Stimulated activated CD4-positive, alpha-beta T cell treated with anti-CD3 and anti-CD28 coated beads, Interleukin-15, amount 100 ng/mL, for 1 hour (primary cell): ENCODE data around the gene OR51E1.

Source experiments
- DNase-seq, 2 donors: peaks; one replicate each; pipeline ENCODE4 v3.0.0-alpha.2; 2020; ENCODE audit warnings: low read depth in 1 of 2, low spot score in 1 of 2

OR51E1 gene, protein sequence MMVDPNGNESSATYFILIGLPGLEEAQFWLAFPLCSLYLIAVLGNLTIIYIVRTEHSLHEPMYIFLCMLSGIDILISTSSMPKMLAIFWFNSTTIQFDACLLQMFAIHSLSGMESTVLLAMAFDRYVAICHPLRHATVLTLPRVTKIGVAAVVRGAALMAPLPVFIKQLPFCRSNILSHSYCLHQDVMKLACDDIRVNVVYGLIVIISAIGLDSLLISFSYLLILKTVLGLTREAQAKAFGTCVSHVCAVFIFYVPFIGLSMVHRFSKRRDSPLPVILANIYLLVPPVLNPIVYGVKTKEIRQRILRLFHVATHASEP

DNA sequence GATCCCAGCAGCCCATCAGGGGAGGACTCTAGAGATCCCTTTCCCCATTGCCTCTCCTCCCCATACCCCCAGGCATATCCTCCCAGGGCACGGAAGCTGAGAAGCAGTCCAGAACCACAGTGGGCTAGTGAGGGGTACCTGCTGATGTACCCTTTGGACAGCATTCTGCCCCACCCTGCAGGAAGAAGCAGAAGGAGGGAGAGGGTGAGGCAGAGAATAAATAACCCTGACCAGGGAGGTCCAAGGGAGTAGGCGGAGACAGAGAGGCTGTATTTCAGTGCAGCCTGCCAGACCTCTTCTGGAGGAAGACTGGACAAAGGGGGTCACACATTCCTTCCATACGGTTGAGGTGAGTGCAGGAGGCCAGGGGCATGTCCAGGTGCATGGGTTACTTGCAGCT is at the start of gene OR51E1:
TSS of gene OR51E1 (plus strand) at position 301 of the 400 bp plus-strand sequence. CDS start 8,545 bp downstream, outside the sequence.
- no peak for DNase-seq

DNA sequence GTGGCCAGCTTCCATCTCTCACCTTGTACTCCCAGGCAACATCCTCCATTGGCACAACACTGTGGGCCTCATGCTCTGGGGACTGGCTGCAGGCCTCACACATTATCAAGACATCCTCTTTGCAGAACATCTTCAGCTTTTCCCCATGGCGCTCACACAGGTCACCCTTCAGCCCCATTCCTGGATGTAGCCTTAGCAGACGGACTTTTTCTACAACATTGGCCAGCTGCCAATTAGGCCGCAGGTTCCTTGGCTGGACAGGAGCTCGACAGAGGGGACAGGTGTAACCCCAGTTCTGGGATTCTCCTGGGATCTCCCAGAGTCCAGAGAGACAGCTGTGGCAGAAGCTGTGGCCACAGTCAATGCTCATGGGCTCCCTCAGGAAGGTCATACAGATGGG is 38.7 kb upstream of the OR51E1 start:
- no peak for DNase-seq

DNA sequence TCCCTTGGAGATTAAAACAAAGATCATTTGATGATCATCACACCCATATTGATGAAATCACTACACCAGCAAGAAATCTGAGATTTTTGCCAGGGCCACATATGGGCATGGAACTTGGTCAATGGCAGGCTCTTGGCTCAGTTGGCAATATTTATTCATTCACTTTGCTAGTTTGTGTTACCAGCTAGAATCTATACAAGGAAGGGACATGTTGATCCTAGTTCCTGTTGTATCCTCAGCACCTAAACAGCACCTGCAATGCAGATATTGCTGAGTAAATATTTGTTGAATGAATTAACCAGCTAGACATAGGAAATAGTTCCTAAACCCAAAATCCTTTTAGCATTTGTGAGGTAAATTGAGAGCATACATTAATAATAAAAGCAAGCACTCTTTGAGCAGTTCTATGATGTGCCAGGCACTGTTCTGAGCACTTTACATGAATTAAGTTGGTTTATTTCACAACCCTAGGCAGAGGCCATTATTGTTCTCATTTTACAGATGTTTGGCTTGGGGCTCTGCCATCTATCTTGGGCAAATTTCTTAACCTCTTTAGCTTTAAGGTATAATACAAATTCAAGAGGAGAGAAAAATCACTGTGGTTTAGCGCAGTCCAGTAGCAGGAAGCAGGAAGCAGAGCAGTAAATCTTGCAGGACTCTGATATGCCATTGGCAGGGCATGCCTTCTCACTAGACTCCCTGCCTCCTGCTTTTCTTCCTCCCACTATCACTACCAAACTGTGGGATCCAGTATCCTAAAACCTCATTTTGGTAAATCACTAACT is 37.4 kb upstream of the OR51E1 start:
- DNase-seq: no peak

DNA sequence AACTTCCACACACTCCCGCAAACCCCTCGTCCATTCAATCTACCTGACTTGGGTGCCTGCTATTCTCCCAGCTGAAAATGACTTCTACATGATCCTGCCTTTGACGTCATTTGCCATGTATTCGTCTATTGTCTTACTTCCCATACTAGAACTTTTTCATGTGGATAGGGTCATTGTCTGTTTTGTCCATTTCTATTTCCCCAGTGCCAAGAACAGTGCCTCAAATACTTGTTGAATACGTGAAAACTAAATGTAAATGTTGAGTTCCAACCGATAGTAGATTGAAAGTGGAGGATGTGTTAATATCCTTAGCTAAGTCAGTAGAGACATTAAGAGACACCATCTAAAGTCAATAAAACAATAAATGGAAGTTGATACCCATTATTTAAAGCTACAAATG is 36.7 kb upstream of the OR51E1 start:
- no peak for DNase-seq

DNA sequence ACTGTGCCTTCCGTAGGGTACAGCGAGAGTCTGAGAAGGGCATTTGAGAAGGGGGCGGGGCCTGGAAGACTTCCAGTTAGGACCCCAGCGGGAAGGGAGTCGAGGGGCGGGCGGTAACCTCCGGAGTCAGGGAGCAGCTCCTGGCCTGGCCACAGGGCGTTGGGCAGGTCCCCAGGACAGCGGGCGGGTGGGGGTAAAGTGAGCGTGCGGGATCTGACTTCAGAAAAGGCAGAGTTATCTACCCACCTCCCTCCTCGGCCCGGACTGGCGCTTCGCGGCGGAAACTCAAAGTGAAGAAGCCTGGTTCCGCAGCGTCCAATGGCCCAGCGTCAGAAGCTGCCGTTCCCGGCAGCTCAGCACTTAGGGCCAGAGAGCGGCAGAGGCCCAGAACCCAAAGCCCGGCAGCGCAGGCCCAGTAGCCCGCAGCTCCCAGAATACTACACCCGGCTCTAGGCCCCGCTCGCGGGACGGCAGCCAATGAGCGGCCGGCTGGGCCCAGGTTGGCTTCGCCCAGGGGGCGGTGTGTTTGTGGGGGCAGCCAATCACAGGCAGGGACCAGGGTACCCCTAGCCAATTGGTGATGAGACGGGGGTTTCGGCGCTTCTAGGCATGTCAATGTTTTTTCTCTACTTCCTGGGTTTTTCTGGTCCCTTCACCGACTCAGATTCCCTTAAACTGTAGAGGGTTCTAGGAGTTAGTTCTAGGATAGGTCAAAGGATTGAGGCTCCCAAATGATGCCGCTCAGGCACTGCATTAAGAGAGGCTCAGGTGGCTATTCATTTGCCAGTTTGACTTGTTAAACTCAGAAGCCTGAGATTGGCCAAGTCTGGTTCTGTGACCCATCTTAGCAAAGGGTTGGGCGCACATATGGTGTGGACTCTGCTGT is 35.8 kb upstream of the OR51E1 start, which contains the start of gene TRIM68:
TSS of gene TRIM68 (minus strand) at position 451 of the 886 bp plus-strand sequence. CDS start 2,727 bp downstream, outside the sequence.
- DNase-seq: peak; percentile 90

DNA sequence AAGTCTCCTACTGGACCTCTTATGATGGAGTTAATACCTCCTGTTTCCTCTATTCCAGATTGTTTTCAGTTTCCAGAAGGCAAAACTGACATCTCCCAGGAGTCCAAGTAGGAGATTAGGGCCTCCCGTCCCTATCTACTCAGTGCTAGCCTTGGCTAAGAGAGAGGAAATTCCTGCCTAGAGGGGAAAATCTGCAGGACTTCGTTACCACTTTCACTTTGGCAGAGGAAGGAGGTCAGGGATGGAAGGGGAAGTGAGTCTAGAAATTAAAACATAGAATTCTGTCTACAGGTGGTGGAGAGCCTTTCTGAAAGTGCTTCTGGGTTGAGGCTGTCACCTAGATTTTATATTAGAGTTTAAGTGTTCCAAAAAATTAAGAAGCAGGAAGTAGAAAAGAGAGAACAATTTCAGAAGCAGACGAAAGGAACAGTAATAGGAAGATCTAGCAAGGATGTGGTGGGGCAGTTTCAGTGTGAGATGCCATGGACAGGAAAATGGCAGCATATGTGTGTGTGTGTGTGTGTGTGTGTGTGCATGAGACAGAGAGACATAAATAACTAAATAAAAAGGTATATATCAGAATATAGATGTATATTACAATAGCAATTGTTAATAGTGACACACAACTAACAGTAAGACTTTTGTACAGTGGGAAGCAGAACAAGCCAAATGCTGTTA is 33.4 kb upstream of the OR51E1 start:
- no peak for DNase-seq

DNA sequence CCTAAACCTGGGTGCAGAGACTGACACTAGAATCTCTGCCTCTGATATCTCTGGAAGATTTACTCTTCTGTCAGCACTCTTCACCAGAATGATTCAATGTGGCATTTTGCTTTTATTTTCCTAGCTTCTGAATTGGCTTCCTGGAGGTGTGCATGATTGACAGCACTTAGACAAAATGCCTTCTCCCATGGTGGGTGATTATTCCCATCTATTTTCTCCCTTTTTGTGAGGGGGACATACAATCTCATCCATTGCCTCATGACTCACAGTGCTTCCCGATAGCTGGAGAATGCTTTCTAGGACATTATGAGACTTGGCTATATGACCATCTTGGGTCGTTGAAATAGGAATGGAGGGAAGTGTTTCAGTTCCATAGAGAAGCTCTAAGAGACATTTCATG is 31.8 kb upstream of the OR51E1 start:
- DNase-seq: no peak

DNA sequence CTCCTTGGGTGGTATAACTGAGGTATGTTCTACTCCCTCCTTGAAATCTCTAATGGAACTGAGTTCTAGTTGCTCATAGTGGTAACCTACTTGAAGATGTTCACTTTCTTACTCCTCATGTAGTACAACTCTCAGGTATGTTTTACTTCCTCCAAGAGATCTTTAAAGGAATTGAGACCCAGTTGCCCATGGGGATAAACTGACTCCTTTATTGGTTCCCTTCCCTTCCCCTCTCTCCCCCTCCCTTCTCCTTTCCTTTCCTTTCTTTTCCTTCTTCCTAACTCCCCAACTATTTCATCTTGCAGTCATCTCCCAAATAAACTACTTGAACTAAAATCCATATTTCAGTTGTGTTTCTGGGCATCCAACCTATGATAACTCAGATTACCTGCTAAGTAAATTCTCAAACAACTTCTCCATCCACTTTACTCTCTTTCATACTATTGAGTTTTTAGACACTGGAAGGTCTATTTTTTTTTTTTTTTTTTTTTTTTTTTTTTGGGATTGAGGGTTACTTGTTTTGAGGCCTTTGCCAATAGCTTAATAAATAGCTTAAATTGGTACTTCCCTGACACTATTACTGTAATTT is 27.8 kb upstream of the OR51E1 start:
- DNase-seq: no peak

DNA sequence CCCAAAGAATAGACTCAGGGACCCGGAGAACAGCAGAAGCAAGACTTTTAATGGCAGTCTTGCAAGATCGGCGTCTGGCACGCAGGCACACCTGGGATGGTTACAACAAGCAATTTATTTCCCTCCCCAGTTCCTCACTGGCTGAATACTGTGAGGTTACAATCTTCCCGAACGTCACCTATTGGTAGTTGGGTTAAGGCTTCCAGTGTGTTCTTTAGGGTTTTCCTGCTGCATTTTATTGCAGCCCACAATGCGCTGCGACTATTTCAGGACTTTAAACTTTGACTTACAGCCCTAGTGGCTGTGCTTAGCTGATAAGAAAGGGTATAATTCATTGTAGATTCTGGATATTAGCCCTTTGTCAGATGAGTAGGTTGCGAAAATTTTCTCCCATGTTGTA is 24.3 kb upstream of the OR51E1 start:
- DNase-seq: no peak

DNA sequence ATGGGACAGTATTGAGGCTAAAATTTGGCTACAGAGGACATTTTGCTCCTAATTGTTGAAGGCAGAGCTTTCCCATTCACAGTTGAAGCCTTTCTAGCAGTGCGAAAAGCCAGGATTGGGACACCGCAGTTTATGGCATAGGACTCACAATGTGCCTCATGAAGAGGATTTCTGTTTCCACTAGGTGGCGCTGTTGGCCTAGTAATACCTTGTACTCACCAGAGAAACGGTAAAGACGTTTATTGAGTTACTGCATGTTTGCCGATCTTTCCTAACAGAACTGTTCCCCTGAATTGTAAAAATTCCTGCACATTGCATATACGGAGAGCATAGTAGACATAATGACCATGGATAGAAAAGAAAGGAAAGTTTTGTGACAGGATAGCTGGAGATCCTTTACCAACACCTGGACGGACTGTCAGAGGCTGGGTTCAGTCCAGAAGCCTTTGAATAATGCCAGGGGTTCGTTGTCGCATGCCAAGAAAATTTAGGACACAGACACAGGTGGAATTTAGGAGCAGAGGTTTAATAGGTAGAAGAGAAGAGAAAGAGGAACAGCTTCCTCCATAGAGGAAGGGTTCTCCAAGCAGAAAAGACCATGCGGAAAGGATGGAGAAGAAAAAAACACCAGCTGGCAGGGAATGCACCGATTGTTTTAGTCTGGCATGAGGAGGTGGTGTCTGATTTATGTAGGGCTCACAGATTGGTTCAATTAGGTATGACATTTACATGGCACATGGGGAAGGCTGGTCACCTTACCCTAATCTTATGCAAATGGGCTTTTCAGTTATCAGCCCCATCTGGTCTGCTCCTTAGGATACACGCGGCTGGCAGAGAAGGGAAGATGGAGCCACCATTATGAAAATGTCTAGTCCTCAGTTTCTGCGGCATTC is 17.3 kb upstream of the OR51E1 start:
- DNase-seq: no peak

DNA sequence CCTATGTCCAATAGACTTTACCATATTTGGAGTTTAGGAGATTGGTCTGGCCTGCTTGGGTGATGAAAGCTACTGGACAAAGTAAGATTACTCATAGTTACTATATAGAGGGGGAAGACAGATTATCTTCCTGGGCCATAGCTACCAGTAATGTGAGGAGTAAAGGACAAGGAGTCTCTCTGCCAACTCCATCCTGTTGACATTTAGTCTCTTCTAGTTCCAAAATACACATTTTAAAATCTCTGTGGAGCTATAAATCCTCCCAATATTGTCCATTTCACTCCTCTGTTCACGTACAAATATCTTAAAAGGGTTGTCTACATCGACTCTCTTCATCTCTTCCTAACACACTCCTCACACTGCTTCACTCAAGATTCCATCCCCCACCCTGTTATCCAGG is 7.6 kb upstream of the OR51E1 start:
- no peak for DNase-seq

DNA sequence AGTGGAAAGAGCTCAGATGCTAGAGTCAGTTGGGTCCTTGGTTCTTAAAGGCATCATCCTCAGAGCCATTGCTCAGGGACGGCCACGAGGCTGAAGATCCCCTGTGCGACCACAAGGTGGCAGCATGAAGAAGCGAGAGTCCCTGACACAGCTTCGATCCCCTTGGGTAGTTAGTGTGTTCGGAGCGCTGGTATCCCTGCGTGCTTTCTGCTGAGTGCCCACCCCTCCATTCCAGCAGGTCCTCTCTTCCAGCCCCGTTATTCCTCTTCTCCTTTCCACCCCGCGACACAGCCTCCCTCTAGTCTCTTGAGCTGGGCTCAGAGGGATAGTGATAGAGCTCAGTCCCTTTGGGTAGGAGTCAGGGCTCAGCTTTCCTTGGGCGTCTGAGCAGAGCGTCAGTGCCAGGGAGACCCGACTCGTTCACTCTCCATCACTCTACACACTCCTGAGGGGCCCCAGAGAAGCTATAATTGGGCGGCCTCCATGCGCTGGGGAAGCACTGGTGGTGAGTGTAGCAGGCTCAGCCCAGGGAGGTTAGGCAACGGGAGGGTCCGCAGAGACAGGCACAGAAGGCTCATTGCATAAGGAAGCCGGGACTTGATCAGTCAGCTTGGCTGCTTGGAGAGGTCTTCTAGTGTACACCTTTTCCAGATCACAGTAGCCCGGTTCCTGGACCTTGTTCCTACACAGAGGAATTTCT is 6.7 kb upstream of the OR51E1 start, which contains the start of gene OR51D1:
TSS of gene OR51D1 (plus strand) at position 516 of the 700 bp plus-strand sequence. CDS start 2,314 bp downstream, outside the sequence.
- DNase-seq: peak; percentile 26 to 43

DNA sequence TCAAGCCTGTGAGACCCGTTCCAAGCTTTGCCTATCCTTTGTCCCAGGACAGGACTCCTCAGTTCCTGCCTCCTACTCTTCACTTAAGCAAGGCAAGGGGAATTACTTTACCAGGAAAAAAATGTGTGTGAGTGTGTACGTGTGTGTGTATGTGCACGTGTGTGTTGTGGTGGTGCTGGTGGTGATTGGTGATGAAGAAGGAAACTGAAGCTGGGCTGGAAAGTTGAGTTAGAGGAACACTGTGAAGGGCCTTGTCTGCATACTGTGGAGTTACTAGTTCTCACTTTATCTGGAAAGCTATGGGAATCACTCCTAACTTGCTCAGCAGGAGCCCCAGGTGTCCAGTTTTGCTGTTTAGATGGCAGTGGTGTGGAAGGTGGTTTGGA is 6.1 kb upstream of the OR51E1 start:
- DNase-seq: no peak

DNA sequence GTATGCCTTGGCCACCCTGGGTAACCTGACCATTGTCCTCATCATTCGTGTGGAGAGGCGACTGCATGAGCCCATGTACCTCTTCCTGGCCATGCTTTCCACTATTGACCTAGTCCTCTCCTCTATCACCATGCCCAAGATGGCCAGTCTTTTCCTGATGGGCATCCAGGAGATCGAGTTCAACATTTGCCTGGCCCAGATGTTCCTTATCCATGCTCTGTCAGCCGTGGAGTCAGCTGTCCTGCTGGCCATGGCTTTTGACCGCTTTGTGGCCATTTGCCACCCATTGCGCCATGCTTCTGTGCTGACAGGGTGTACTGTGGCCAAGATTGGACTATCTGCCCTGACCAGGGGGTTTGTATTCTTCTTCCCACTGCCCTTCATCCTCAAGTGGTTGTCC is 3.9 kb upstream of the OR51E1 start:
- DNase-seq: no peak

DNA sequence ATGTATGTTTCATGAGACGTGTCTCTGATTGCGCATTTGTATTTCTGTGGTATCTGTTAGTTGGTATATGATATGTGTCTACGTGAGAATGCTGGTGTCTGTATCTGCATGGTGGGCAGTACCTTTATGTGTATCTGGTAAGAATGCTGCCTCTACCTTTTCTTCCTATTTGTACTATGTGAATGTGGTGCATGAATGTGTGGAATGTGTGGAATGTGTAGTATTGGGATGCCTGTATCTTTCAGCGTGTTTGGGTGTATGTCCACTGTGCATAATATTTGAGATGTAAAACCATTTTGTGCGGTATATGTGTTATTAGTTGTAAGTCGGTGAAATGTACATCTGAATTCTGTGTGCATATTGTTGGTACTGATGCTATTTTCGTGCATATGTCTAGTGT is 2.3 kb upstream of the OR51E1 start:
- no peak for DNase-seq

DNA sequence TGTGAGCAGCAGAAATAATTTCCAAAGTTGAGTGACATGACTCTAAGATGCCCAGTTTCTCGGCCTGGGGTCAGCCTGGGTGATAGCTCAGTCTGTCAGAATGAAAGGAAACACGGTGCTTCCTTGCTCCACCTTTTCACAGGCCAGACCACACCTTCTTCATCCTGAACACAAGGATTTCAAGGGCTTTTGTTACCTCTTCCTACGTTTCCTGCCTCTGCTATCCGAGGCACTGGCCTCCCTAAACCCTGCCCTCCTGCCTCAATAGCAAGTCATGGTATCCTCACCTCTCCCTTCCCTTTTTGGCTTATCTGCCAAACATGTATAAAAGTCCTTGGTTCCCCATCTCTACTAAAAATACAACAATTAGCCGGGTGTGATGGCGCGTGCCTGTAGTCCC is 1.7 kb upstream of the OR51E1 start:
- DNase-seq: no peak

DNA sequence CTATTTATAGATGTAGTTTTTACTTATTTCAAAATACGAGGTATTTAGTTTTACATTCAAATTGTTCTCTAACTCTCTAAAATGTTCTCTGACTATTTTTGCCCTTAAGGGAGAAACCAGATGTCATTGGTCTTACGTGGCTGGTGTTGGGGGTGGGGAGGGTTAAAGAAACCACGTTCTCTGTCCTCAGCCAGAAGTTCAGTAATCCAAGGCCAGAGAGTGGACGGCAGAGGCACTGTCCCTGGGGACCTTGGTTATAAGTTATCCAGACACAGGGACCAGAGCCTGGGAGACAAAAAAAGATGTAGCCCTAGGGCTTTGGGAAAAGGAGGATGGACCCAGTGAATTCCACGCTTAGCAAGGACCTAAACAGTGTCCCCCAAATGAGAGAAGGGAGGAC is 706 bp upstream of the OR51E1 start:
- DNase-seq: no peak

DNA sequence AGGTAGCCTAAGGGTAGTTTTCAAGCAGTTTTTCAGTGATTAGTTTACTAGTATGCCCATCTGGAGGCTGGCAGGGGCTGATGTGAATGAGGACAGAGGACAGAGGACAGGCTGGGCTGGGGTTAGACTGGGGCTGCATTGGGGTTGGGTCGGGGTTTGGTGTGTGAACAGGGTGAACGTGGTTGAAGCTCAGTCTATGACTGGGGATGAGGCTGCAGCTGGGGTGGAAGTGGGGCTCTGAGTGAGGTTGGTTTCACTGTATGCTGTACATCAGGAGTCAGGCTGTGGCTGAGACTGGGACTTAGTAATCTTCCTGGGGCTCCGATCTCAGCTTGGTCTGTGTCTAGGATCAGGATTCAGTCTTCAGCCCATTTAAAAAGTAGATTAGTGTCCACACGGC is 451 bp downstream of the OR51E1 start:
- DNase-seq: no peak

DNA sequence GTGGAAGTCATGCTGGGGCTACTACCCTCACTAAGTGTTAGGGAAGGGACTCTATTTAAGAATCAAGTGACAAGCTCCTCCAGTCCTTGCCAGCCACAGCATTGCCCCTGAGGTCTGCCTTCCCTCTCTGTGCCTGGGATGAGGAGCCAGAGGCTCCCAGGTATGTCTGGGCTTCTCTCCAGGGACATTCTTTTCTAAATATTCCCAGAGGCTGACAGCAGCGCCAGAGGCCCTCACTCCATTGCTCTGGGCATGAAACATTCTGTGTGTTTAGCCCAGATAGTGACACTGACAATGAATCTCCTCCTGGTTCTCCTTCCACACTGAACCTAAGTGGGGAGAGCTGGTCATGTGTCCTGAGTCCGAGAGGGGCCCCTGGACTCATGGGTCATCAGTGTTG is 2.2 kb downstream of the OR51E1 start:
- DNase-seq: no peak
